GM19397 (cell line): Measurements from ENCODE around the gene PEPD.

ENCODE experiments used
- ATAC-seq: cut with Tn5 transposase; IDR thresholded peaks from one replicate; pipeline ENCODE4 v1.9.1; 2021; ENCODE audit warnings: mild to moderate bottlenecking, moderate library complexity; ENCODE audit not compliant: unreplicated experiment

Gene PEPD

GRCh38 chr19:33476151-33476707 lies 45.4 kb downstream of the PEPD start:
- ATAC-seq: no peak

GRCh38 chr19:33473653-33474305 lies 47.8 kb downstream of the PEPD start:
- no peak for ATAC-seq

- no peak for ATAC-seq
Observed at GRCh38 chr19:33472691-33473652, 48.6 kb downstream of the PEPD start.

GRCh38 chr19:33472226-33472625 lies 49.4 kb downstream of the PEPD start:
- no peak for ATAC-seq

GRCh38 chr19:33471111-33471996 lies 50.2 kb downstream of the PEPD start:
- no peak for ATAC-seq

GRCh38 chr19:33470686-33471085 lies 50.9 kb downstream of the PEPD start:
- ATAC-seq: no peak

- ATAC-seq: no peak
Observed at GRCh38 chr19:33470040-33470330, 51.6 kb downstream of the PEPD start.

- ATAC-seq: no peak
Observed at GRCh38 chr19:33469171-33470039, 52.2 kb downstream of the PEPD start.

- no peak for ATAC-seq
Observed at GRCh38 chr19:33468361-33469170, 53.0 kb downstream of the PEPD start.

- no peak for ATAC-seq
Observed at GRCh38 chr19:33467851-33468250, 53.7 kb downstream of the PEPD start.

GRCh38 chr19:33465834-33466233 lies 55.8 kb downstream of the PEPD start:
- no peak for ATAC-seq

GRCh38 chr19:33465371-33465770 lies 56.2 kb downstream of the PEPD start:
- no peak for ATAC-seq

GRCh38 chr19:33464733-33465115 lies 56.9 kb downstream of the PEPD start:
- ATAC-seq: no peak

- no peak for ATAC-seq
Observed at GRCh38 chr19:33464010-33464732, 57.4 kb downstream of the PEPD start.

GRCh38 chr19:33463199-33463598 lies 58.4 kb downstream of the PEPD start:
- ATAC-seq: no peak

GRCh38 chr19:33462112-33462791 lies 59.3 kb downstream of the PEPD start:
- no peak for ATAC-seq

- no peak for ATAC-seq
Observed at GRCh38 chr19:33461256-33462111, 60.1 kb downstream of the PEPD start.
